Stimulated activated CD8-positive, alpha-beta memory T cell treated with anti-CD3 and anti-CD28 coated beads, Interleukin-12 subunit alpha, Interleukin-12 subunit beta, amount 100 ng/mL, for 24 hours (primary cell): ENCODE data around the gene RASAL1.

Source experiments
- DNase-seq: peaks from one replicate; pipeline ENCODE4 v3.0.0-alpha.2; 2020; ENCODE audit errors: extremely low read depth

RASAL1 gene

DNA sequence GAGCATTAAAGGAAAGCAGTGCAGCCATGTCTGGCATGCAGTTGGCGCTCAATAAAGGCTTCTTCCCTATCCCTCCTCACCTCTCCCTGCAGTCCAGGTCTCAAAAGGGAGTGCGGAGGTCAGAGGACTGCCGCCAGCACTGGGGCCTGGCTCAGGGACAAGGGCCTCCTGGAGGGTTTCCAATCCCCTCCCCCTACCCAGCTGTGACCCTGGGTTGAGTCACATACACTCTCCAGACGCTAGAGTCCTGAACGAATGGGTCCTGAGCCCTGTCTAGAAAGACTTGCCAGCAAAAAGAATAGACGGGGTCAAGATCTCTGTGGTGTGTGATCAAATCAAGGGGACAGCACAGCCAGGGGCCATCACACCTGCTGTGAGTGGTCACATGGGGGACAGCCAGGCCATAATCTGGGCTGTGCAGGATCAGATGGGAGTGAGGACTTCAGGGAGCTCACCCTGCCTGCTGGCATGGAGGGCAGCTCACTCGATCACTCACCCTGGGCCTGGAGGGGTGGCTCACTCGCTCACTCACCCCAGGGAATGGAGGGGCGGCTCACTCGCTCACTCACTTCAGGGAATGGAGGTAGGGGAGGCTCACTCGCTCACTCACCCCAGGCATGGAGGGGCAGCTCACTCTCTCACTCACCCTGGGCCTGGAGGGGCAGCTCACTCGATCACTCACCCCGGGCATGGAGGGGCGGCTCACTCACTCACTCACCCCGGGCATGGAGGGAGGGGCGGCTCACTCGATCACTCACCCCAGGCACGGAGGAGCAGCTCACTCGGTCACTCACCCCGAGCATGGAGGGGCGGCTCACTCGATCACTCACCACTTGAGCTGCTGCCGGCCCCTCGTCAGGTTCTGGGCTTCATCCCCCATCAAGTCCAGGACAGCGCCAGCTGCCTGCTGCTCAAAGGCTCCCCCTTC is 26.8 kb upstream of the RASAL1 start:
- DNase-seq = no peak

DNA sequence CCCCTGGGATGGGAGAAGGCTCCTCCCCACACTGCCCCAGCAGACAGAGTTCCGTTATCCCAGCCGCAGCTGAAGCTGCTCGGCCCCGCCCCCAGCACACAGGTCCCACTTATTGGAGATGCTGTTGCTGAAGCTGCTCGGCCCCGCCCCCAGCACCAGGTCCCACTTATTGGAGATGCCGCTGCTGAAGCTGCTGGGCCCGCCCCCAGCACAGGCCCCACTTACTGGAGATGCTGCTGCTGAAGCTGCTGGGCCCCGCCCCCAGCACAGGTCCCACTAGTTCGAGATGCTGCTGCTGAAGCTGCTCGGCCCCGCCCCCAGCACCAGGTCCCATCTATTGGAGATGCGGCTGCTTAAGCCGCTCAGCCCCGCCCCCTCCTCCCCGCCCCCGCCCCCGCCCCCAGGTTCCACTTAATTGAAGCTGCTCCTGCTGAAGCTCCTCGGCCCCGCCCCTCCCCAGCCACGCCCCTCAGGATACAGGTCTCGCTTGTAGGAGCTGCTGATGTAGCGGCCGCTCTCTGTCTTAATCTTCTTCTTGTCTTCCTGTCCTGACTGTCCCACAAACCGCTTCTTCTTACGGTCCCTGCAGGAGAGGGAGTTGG is 26.0 kb upstream of the RASAL1 start:
- DNase-seq = no peak

DNA sequence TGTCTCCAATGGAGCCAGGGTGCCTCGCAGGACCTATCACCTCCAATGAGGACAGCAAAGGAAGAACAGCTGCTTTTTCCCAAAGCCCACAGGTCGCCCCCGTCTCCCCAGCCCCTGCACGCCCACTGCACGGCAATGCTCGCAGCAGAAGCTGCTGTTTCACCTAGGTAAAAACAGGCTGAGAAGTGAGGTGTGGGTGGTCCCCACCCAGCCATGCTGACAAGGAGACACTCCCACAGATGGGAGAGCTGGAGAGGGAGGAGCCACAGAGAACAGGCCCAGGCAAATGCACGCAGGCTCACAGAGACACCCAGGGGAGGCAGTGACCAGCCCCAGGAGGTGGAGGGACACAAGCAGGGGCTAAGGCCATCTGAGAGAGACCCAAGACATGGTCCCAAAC is 24.4 kb upstream of the RASAL1 start:
- DNase-seq = no peak

DNA sequence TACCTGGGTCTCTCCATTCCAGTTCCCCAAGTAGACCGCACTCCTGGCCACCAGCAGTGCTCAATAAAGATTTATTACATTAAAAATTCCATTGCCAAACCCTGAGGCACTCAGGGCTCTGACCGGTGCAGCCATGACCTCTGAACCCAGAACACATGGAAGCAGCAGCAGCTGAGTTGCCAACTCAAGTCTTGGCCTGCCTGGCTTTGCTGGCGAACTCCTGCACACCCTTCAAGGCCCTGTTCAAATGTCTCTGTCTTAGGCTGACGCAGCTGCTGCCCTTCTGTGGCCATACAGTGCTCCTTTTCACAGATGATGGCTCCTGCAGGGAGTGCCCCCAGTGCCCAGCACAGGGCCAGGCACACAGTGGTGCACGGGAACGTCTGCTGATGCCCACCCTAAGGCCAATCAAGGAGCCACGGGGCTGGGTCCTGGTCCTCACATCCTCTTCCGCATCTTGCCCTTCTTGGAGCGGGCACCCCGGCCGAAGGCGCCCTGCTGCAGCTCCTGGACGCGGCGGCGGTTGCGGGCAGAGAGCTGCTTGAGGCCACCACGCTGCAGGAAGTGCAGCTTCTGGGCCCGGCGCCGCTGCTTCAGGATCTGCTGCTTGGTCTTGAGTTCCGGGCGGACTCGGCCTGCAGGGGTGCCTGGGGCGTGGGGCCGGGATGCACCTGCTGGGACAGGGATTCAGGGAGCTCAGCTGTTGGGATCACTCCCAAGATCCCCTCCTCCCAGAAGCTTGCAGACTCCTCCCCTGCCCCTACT is 23.1 kb upstream of the RASAL1 start:
- no peak for DNase-seq

DNA sequence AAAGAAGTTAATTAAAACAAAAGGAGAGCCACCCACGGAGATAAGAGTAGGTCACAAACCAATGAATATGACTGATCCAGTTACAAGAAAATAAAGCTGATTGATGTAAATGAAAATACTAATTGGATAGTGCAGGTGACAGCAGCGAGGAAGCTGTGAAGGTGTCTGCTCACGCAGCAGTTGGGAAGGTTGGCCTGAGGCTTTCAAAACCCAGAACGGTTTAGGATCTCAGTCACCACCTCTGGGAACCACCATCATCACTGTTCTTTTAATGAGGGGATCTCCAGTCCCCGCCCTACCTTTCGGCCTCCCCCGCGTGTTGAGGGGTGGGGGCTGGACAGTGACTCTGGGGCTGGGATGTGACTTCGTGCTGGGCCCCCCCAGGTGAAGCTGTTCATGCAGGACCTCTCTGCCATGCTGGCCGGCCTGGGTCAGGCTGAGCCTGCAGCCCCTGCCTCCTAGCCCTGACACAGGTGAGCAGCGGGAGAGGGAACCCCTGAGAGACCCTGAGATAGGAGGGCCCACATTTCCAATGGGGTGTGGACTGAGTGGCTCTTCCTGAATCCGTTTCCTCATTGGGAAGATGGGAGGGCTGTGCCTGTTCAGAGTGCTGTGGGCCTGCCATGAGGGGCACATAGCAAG is 21.8 kb upstream of the RASAL1 start:
- no peak for DNase-seq

DNA sequence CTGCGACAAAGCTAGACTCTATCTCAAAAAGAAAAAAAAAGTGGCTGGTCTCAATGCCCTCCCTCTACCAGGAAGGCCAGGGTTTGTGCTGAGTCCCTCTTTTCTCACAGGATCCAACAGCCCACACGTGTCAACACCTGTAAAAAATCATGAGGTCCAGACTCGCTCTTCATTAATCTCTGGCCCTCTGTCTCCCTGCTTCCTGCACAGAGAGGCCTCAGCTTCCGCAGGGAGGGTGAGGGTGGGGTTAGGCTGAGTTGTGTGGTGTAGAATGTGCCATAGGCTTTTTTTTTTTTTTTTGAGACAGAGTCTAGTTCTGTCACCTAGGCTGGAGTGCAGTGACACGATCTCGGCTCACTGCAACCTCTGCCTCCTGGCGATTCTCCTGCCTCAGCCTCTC is 20.1 kb upstream of the RASAL1 start:
- no peak for DNase-seq

DNA sequence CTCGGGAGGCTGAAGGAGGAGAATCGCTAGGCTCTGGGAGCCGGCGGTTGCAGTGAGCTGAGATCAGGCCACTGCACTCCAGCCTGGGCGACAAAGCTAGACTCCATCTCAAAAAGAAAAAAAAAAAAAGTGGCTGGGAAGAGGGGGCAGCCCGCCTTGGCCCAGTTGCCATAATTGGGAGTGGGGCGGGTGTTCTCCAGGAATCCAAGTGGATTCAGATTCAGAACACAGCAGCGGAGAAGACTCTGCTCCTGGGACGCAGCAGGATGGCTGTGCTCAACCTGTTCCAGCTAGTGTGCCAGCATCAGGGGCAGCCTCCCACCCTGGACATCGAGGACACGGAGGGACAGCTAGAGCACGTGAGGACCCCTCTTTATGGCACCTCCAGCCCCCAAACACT is 19.5 kb upstream of the RASAL1 start:
- DNase-seq = no peak

DNA sequence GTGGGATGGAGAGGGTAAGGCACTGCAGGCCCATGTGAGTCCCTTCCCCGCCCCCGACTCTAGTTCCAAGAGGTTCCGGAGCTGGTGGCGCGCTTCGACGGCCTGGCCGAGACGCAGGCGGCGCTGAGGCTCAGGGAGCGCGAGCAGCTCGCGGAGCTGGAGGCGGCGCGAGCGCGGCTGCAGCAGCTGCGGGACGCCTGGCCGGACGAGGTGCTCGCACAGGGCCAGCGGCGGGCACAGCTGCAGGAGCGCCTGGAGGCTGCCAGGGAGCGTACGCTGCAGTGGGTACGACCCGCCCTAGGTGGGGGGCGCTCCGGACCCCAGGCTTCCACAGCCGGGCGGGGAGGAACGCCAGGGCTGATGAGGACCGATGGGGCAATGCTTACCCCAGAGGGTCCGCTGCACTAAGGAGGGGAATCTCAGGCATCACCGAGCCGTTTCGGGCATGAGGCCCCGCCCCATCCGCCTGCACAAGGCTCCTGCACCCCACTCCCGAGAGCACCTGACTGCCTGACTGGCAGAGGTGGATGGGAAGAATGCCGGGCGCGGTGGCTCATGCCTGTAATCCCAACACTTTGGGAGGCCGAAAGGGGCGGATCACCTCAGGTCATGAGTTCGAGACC is 18.9 kb upstream of the RASAL1 start:
- no peak for DNase-seq

DNA sequence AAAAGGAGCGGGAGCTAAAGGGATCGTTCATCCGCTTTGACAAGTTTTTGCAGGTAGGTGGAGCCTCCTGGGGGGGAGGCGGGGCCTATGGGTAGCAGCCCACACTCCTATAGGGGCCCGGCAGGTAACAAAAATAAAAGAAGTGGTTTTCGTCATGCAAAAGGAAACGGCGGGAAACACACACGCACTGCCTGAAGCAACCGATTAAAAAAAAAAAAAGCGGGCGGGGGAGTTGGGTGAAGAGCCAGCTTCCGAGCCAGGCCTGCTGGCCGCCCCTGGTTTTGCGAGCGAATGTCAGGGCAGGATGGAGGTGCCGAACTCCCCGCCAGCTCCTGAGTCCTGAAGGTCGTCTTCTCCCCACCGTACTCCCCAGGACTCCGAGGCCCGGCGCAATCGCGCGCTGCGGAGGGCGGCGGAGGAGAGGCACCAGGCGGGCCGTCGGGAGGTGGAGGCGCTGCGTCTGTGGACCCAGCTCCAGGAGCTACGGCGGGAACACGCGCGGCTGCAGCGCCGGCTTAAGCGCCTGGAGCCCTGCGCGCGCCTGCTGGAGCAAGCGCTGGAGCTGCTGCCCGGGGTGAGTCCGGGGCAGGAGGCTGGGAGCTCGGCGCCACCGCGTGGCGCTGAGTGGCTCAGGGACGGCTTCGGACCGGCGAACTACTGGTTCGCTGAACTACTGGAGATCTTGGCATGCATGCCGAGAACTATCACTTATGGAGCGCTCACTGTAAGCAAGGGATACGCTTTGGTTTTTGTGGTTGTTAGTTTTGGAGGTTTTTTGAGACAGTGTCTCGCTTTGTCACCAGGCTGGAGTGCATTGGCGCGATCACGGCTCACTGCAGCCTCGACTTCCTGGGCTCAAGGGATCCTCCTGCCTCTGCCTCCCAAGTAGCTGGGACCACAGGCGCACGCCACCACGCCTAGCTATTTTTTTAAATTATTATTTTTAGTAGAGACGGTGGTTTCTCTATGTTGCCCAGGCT is 17.6 kb upstream of the RASAL1 start:
- no peak for DNase-seq

DNA sequence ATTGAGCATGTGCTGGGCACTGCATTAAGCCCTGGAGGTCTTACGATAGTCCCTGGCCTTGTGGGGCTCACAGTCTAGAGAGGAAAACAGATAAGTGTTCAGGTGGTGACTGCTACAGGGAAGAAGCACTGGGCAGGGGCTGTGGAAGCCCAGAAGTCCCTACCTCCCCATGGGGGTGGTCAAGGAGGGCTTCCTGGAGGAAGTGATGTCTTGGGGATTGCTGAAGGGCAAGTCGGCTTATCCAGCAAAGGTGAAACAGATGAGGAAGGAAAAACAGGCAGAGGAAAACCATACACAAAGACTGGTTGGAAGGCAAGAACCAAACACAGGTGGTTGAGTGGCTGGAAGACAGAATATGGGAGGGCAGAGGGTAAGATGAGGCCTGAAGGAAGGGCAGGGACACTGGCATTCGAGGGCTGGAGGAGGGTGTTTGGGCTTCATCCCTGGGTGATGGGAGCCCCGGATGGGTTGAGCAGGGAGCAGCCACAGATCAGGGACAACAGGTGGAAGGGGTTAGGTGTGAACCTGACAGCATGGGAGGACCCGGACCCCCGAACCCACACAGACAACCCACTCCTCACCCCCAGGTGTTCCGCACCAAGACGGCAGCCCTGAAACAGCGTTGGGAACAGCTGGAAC is 16.8 kb upstream of the RASAL1 start:
- DNase-seq = no peak

DNA sequence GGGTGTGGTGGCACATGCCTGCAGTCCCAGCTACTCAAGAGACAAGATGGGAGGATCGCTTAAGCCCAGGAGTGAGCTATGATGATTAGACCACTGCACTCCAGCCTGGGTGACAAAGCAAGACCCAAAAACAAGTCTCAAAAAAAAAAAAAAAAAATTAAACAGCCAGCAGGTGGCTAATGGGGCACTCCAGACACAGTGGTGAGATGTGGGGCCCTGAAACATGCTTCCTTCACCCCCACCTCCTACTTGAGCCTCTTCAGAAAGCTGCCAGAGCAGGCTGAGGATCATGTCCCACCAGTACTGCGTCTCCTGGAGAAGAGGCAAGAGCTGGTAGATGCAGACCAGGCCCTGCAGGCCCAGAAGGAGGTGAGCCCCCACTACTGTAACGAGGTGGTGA is 16.1 kb upstream of the RASAL1 start:
- DNase-seq = no peak

DNA sequence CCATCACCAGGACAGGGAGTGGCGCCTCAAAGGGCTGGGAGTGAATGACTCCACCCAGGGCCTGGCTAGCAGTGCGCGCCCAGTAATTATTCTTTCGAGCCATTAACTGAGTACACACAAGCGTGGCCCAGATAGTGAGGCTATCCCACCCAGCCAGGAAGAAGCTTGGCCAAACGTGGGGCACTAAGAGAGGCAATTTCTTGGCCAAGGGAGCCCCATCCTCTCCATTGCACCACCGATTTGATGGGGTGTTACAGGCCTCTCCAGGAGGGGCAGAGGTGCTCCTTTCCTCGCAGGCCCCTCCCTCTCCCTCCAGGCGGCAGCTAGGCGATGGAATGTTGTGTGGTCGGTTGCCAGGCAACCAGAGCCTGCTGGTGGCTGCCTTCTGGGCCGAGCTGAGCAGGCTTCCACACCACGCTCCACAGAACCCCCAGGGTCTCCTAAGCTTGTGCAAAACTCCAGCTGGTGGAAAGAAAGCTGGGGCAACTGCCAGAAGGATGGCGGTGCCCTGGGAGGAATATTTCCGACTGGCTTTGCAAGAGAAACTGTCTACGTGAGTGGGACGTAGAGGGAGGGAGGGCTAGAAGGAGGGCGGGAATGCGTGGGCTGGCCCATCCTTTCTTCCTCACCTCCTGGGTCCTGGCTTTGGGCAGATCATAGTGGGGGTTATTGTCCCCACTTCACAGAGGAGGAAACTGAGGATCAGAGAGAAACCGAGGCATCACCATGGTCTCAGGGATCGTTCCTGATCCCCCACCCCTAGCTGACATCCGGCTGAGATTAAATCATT is 14.0 kb upstream of the RASAL1 start, which contains the start of gene CFAP73:
TSS of gene CFAP73 (plus strand) at position 364 of the 790 bp plus-strand sequence. CDS start at position 498, 134 bp downstream.
- no peak for DNase-seq

DNA sequence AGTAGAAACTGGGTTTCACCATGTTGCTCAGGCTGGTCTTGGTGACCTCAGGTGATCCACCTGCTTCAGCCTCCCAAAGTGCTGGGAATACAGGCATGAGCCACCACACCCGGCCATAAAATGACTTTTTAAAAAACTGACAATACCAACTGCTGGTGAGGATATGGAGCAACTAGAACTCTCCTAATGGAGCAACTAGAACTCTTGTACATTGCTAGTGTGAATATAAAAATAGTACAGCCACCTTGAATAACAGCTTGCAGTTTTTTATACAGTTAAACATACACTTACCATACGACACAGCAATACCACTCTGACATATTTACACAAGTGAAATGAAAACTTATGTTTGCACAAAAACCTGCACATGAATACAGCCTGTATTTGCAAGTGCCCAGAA is 11.4 kb upstream of the RASAL1 start:
- DNase-seq = no peak

DNA sequence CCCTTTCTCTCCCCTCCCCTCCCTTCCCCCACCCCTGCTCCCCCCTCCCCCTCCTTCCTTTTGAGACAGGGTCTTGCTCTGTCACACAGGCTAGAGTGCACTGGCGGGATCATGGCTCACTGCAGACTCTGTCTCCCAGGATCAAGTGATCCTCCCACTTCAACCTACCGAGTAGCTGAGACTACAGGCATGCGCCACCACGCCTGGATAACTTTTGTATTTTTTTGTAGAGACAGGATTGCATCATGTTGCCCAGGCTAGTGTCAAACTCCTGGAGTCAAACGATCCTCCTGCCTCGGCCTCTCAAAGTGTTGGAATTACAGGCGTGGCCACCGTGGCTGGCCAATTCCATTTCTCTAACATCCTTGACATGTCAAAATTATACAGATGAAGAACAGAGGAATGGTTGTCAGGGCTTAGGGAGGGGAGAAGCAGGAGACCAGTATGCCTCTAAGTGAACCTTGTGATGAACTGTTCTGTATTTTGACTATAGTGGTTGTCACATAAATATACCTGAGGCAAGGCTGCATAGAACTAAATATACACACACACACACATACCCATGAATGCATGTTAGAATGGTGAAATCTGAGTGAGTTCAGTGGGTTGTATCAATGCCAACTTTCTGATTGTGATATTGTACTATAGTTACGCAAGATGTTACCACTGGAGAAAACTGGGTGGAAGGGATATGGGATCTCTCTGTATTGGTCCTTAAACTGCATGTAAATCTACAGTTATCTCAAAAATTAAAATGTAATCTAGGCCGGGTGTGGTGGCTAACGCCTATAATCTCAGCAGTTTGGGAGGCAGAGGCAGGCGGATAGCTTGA is 10.4 kb upstream of the RASAL1 start:
- no peak for DNase-seq

DNA sequence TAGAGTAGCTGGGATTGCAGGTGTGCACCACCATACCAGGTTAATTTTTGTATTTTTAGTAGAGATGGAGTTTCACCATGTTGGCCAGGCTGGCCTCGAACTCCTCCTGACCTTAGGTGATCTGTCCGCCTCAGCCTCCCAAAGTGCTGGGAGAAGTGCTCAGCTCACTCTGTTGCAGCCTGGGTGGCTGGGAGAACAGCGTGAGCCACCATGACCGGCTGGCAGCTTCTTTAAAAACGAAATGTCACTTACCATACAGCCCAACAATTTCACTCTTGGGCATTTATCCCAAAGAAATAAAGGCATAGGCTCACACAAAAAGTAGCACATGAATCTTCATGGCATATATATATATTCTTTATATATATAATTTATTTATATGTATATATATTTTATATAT is 9.2 kb upstream of the RASAL1 start:
- no peak for DNase-seq

DNA sequence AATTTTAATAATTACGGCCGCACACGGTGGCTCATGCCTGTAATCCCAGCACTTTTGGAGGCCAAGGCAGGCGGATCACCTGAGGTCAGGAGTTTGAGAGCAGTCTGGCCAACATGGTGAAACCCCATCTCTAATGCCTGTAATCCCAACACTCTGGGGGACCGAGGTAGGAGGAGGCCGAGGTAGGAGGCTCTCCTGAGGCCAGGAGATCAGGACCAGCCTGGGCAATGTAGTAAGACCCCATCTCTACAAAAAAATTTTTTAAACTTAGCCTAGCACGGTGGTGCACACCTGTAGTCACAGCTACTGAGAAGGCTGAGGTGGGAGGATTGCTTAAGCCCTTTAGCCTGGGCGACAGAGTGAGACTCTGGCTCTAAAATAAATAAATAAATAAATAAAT is 8.4 kb upstream of the RASAL1 start:
- DNase-seq = no peak

DNA sequence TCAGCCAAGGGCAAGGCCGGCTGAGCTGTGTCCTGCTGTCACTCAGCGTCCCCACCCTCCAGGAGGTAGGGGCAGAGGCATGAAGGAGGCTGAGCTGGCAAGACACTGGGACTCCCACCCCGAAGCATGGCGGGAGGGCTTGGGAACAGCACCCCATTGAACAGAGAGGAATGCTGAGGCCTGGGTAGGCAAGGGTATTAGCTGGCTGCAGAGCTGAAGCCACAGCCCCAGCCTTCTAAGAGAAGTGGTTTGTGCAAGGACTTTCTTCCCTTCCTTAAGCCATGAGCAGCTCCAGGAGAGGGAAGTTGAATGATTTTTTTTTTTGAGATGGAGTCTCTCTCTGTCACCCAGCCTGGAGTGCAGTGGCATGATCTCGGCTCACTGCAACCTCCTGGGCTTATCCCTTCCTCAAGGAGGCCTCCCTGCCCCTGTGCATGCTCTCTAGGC is 7.3 kb upstream of the RASAL1 start:
- DNase-seq = no peak
